Osteoblast (primary cell): ENCODE measurements around the gene TMEM212. TPM values are rescaled to one million over a fixed set of nuclear protein-coding genes. Genes with fewer than 3 reads are reported as not detected.

Experiments used
- DNase-seq: peaks from one replicate; pipeline ENCODE4 v3.0.0; 2011; ENCODE audit warnings: low spot score, mixed read lengths; ENCODE audit not compliant: insufficient read length; ENCODE audit errors: missing footprints
- H2AFZ ChIP-seq: 2 replicates; pipeline ENCODE4 v1.6.0; 2011; ENCODE audit warnings: mild to moderate bottlenecking, low read length
- H3K27ac ChIP-seq: 2 replicates; pipeline ENCODE4 v1.5.1; 2011; ENCODE audit warnings: mild to moderate bottlenecking, low read depth, low read length, moderate library complexity
- H3K27me3 ChIP-seq: 2 replicates; pipeline ENCODE4 v1.6.0; 2012; ENCODE audit warnings: mild to moderate bottlenecking, control low read depth, inconsistent platforms, low read length, moderate library complexity; ENCODE audit not compliant: insufficient read depth
- H3K36me3 ChIP-seq: 2 replicates; pipeline ENCODE4 v1.5.1; 2011; ENCODE audit warnings: mild to moderate bottlenecking, low read length, control low read depth, moderate library complexity; ENCODE audit not compliant: insufficient read depth
- H3K4me1 ChIP-seq: 2 replicates; pipeline ENCODE4 v1.5.1; 2011; ENCODE audit warnings: mild to moderate bottlenecking, low read length, control low read depth, moderate library complexity; ENCODE audit not compliant: insufficient read depth
- H3K4me2 ChIP-seq: 2 replicates; pipeline ENCODE4 v1.6.0; 2011; ENCODE audit warnings: mild to moderate bottlenecking, low read length; ENCODE audit not compliant: insufficient read depth
- H3K4me3 ChIP-seq: fragments of 200-600 bp; sonication (generic); 3 replicates; pipeline ENCODE4 v1.5.1; 2012; ENCODE audit warnings: mild to moderate bottlenecking, low read length, inconsistent platforms; ENCODE audit not compliant: insufficient read depth
- H3K79me2 ChIP-seq: 2 replicates; pipeline ENCODE4 v1.6.0; 2012; ENCODE audit warnings: mild to moderate bottlenecking, low read length, control low read depth, inconsistent platforms; ENCODE audit not compliant: insufficient read depth
- H3K9me3 ChIP-seq: 2 replicates; pipeline ENCODE4 v1.5.1; 2011; ENCODE audit warnings: low read depth, low read length, control low read depth
- H4K20me1 ChIP-seq: 2 replicates; pipeline ENCODE4 v1.6.0; 2012; ENCODE audit warnings: mild to moderate bottlenecking, low read length, control low read depth; ENCODE audit not compliant: insufficient read depth
- total RNA-seq: library from RNA; depleted of rRNA; stranded (reverse); fragments of >200 nt; gene quantifications from 2 replicates; pipeline ENCODE4 v1.2.3, GENCODE V29; 2012
- TF ChIP-seq, protein P1 (sequence below): IDR thresholded peaks from 2 replicates; pipeline ENCODE4 v1.5.1; 2011; ENCODE audit warnings: mild to moderate bottlenecking, low read depth, low read length, moderate library complexity; ENCODE audit errors: extremely low read depth

Gene TMEM212
- total RNA-seq, 1 donor: not detected

- H3K4me3 ChIP-seq: no peak overlapping the region
- no peak overlapping the region for H3K27ac ChIP-seq
- H3K27me3 ChIP-seq: no peaks in the 10 kb centered on the region
- H3K4me2 ChIP-seq: no peak overlapping the region
- no peak overlapping the region for H2AFZ ChIP-seq
- no peaks in the 10 kb centered on the region for H3K9me3 ChIP-seq
- H3K36me3 ChIP-seq: no peaks in the 10 kb centered on the region
- DNase-seq: no peak
- H3K4me1 ChIP-seq: peaks cover 37% of the 10 kb centered on the region
- TF ChIP-seq, protein P1, sequence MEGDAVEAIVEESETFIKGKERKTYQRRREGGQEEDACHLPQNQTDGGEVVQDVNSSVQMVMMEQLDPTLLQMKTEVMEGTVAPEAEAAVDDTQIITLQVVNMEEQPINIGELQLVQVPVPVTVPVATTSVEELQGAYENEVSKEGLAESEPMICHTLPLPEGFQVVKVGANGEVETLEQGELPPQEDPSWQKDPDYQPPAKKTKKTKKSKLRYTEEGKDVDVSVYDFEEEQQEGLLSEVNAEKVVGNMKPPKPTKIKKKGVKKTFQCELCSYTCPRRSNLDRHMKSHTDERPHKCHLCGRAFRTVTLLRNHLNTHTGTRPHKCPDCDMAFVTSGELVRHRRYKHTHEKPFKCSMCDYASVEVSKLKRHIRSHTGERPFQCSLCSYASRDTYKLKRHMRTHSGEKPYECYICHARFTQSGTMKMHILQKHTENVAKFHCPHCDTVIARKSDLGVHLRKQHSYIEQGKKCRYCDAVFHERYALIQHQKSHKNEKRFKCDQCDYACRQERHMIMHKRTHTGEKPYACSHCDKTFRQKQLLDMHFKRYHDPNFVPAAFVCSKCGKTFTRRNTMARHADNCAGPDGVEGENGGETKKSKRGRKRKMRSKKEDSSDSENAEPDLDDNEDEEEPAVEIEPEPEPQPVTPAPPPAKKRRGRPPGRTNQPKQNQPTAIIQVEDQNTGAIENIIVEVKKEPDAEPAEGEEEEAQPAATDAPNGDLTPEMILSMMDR: no peak
- no peaks in the 10 kb centered on the region for H4K20me1 ChIP-seq
- peaks cover 15% of the 10 kb centered on the region for H3K79me2 ChIP-seq
Observed at GRCh38 chr3:171799501-171799900, 43.6 kb upstream of the TMEM212 start.

GRCh38 chr3:171801738-171802589 is 41.2 kb upstream of the TMEM212 start:
- TF ChIP-seq, protein P1: no peak
- peaks cover 15% of the 10 kb centered on the region for H3K79me2 ChIP-seq
- no peak overlapping the region for H2AFZ ChIP-seq
- H3K4me2 ChIP-seq: peak overlapping the region; percentile 47
- H4K20me1 ChIP-seq: no peaks in the 10 kb centered on the region
- no peak overlapping the region for H3K4me3 ChIP-seq
- peak overlapping the region; percentile 90 for H3K27ac ChIP-seq
- peaks cover 59% of the 10 kb centered on the region for H3K4me1 ChIP-seq
- DNase-seq: peak; percentile 70
- H3K9me3 ChIP-seq: no peaks in the 10 kb centered on the region
- no peaks in the 10 kb centered on the region for H3K36me3 ChIP-seq
- no peaks in the 10 kb centered on the region for H3K27me3 ChIP-seq

DNA sequence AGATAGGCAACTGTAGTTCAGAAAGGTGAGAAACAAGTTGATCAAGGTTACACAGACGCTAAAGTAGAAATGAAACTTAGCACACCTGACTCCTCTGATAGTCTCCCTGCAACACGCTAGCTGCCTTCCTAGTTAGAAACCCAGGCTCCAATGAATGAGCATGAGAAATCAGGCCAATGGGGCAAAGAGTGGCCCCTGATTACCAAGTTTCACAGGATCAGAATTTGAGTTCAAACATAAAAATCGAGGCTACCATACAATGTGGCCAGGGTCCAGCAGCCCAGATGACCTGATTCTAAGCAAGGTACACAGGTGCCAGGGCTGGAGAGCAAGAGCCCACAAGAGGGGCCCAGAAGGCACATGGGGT is 40.6 kb upstream of the TMEM212 start:
- Histone ChIP-seq H3K27me3 (no peaks in the 10 kb centered on the region), H3K79me2 (peaks cover 16% of the 10 kb centered on the region), H4K20me1 (no peaks in the 10 kb centered on the region), H3K27ac (peak overlapping the region; percentile 90), H3K4me2 (no peak overlapping the region), H3K4me1 (peaks cover 55% of the 10 kb centered on the region), H3K36me3 (no peaks in the 10 kb centered on the region), H3K9me3 (no peaks in the 10 kb centered on the region), H3K4me3 (no peak overlapping the region), H2AFZ (no peak overlapping the region)
- DNase-seq: no peak
- TF ChIP-seq, protein P1: no peak

- Histone ChIP-seq H3K27ac (peak overlapping the region; percentile 90), H3K4me3 (no peak overlapping the region), H3K9me3 (no peaks in the 10 kb centered on the region), H2AFZ (no peak overlapping the region), H3K4me2 (no peak overlapping the region), H4K20me1 (no peaks in the 10 kb centered on the region), H3K36me3 (no peaks in the 10 kb centered on the region), H3K4me1 (peaks cover 50% of the 10 kb centered on the region), H3K27me3 (no peaks in the 10 kb centered on the region), H3K79me2 (peaks cover 20% of the 10 kb centered on the region)
- no peak for DNase-seq
- TF ChIP-seq, protein P1: no peak
Observed at GRCh38 chr3:171803044-171803443, 40.1 kb upstream of the TMEM212 start.
